GM10266 (cell line): ENCODE results near the gene NUBPL.

Experiments
- DNase-seq: peaks from one replicate; pipeline ENCODE4 v3.0.0; 2012; ENCODE audit errors: extremely low spot score
- CTCF ChIP-seq: IDR thresholded peaks from 2 replicates; pipeline ENCODE4 v1.5.1; 2012; ENCODE audit warnings: mild to moderate bottlenecking, low read depth; ENCODE audit not compliant: control insufficient read depth, insufficient read depth; ENCODE audit errors: missing control alignments

Gene NUBPL

GRCh38 chr14:31541702-31542101 lies 19.5 kb upstream of the NUBPL start:
- no peak for DNase-seq
- TF ChIP-seq CTCF = no peak

- no peak for TF ChIP-seq CTCF
- no peak for DNase-seq
Measured at GRCh38 chr14:31543969-31544799, 17.0 kb upstream of the NUBPL start.

- TF ChIP-seq CTCF = no peak
- DNase-seq = no peak
Measured at GRCh38 chr14:31544816-31545215, 16.4 kb upstream of the NUBPL start.

- DNase-seq = no peak
- TF ChIP-seq CTCF = no peak
Measured at GRCh38 chr14:31545328-31545727, 15.9 kb upstream of the NUBPL start.

- no peak for DNase-seq
- TF ChIP-seq CTCF = no peak
Measured at GRCh38 chr14:31549817-31550216, 11.4 kb upstream of the NUBPL start.

GRCh38 chr14:31550589-31550988 lies 10.6 kb upstream of the NUBPL start:
- TF ChIP-seq CTCF = no peak
- no peak for DNase-seq

GRCh38 chr14:31556191-31556590 lies 5.0 kb upstream of the NUBPL start:
- no peak for DNase-seq
- no peak for TF ChIP-seq CTCF
